SK-N-SH (cell line): ENCODE results near the gene ING5.

Experiments
- CHD2 ChIP-seq: fragments of 150-350 bp; IDR thresholded peaks from 2 replicates; pipeline ENCODE4 v1.6.1; 2018; ENCODE audit warnings: low read length; ENCODE audit not compliant: partially characterized antibody
- EP300 ChIP-seq, 2 experiments: IDR thresholded peaks; 2 replicates each; pipeline versions ENCODE4 v1.4.0 to v1.6.1; 2012; ENCODE audit warnings: borderline replicate concordance in 1 of 2, low read depth in 1 of 2, low read length in 1 of 2
- EZH2phosphoT487 ChIP-seq: fragments of 200-600 bp; sonication (generic); IDR thresholded peaks from 2 replicates; pipeline ENCODE4 v1.6.1; 2017; ENCODE audit warnings: low read depth, mixed run types, mild to moderate bottlenecking, antibody characterized with exemption, moderate library complexity, borderline replicate concordance
- JUND ChIP-seq: IDR thresholded peaks from 2 replicates; pipeline ENCODE4 v1.4.0; 2012
- MAX ChIP-seq: IDR thresholded peaks from 2 replicates; pipeline ENCODE4 v1.4.0; 2012; ENCODE audit warnings: low read depth
- POLR2AphosphoS5 ChIP-seq: IDR thresholded peaks from 2 replicates; pipeline ENCODE4 v1.6.1; 2012; ENCODE audit warnings: low read depth, low read length
- RAD21 ChIP-seq: IDR thresholded peaks from 2 replicates; pipeline ENCODE4 v1.6.1; 2012; ENCODE audit warnings: mild to moderate bottlenecking, low read length
- RCOR1 ChIP-seq: fragments of 150-350 bp; IDR thresholded peaks from 2 replicates; pipeline ENCODE4 v1.6.1; 2017; ENCODE audit warnings: antibody characterized with exemption, low read length
- RFX5 ChIP-seq: IDR thresholded peaks from 2 replicates; pipeline ENCODE4 v1.6.1; 2012; ENCODE audit warnings: mild to moderate bottlenecking, improper control_type of control experiment, low read length
- TAF1 ChIP-seq: IDR thresholded peaks from 2 replicates; pipeline ENCODE4 v1.6.1; 2012; ENCODE audit warnings: low read depth, mild to moderate bottlenecking, low read length, moderate library complexity, borderline replicate concordance
- USF2 ChIP-seq: fragments of 150-350 bp; IDR thresholded peaks from 2 replicates; pipeline ENCODE4 v1.6.1; 2017; ENCODE audit warnings: antibody characterized with exemption, low read length, low read depth, borderline replicate concordance
- YY1 ChIP-seq: IDR thresholded peaks from 2 replicates; pipeline ENCODE4 v1.4.0; 2012; ENCODE audit warnings: low read depth, mild to moderate bottlenecking
- TF ChIP-seq, protein P1 (sequence below): fragments of 200-600 bp; sonication (generic); IDR thresholded peaks from 2 replicates; pipeline ENCODE4 v1.6.1; 2017; ENCODE audit warnings: antibody characterized with exemption, mild to moderate bottlenecking, moderate library complexity
- TF ChIP-seq, protein P2 (sequence below): IDR thresholded peaks from 2 replicates; pipeline ENCODE4 v1.6.1; 2012; ENCODE audit warnings: mild to moderate bottlenecking, low read depth, low read length, moderate library complexity

- TF ChIP-seq RCOR1 (no peak), TAF1 (no peak), RFX5 (no peak), POLR2AphosphoS5 (no peak), JUND (no peak), CHD2 (no peak), USF2 (no peak), YY1 (no peak), EP300 (IDR thresholded peaks at IDR 0.05; ENCODE audit: borderline replicate concordance in 1 of 2, low read depth in 1 of 2, low read length in 1 of 2) (no peak), EZH2phosphoT487 (no peak), MAX (no peak), RAD21 (no peak)
- TF ChIP-seq, protein P1, sequence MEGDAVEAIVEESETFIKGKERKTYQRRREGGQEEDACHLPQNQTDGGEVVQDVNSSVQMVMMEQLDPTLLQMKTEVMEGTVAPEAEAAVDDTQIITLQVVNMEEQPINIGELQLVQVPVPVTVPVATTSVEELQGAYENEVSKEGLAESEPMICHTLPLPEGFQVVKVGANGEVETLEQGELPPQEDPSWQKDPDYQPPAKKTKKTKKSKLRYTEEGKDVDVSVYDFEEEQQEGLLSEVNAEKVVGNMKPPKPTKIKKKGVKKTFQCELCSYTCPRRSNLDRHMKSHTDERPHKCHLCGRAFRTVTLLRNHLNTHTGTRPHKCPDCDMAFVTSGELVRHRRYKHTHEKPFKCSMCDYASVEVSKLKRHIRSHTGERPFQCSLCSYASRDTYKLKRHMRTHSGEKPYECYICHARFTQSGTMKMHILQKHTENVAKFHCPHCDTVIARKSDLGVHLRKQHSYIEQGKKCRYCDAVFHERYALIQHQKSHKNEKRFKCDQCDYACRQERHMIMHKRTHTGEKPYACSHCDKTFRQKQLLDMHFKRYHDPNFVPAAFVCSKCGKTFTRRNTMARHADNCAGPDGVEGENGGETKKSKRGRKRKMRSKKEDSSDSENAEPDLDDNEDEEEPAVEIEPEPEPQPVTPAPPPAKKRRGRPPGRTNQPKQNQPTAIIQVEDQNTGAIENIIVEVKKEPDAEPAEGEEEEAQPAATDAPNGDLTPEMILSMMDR = no peak
- TF ChIP-seq, protein P2, sequence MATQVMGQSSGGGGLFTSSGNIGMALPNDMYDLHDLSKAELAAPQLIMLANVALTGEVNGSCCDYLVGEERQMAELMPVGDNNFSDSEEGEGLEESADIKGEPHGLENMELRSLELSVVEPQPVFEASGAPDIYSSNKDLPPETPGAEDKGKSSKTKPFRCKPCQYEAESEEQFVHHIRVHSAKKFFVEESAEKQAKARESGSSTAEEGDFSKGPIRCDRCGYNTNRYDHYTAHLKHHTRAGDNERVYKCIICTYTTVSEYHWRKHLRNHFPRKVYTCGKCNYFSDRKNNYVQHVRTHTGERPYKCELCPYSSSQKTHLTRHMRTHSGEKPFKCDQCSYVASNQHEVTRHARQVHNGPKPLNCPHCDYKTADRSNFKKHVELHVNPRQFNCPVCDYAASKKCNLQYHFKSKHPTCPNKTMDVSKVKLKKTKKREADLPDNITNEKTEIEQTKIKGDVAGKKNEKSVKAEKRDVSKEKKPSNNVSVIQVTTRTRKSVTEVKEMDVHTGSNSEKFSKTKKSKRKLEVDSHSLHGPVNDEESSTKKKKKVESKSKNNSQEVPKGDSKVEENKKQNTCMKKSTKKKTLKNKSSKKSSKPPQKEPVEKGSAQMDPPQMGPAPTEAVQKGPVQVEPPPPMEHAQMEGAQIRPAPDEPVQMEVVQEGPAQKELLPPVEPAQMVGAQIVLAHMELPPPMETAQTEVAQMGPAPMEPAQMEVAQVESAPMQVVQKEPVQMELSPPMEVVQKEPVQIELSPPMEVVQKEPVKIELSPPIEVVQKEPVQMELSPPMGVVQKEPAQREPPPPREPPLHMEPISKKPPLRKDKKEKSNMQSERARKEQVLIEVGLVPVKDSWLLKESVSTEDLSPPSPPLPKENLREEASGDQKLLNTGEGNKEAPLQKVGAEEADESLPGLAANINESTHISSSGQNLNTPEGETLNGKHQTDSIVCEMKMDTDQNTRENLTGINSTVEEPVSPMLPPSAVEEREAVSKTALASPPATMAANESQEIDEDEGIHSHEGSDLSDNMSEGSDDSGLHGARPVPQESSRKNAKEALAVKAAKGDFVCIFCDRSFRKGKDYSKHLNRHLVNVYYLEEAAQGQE = no peak
Observed at GRCh38 chr2:241673797-241674725, 27.8 kb upstream of the ING5 start.
